Measurements from ENCODE around the gene DPP6. TPM values are rescaled to one million over a fixed set of nuclear protein-coding genes. Genes with fewer than 3 reads are reported as not detected.

DPP6 gene
- polyA plus RNA-seq, 1 of the 3 experiments (the other 2 are of a cell fraction): not detected

- no peak for TF ChIP-seq REST (IDR thresholded peaks at IDR 0.05; ENCODE audit: low read depth, low read length)
These were observed 595.4 kb downstream of the DPP6 start (continued) for GRCh38 chr7:154647625-154648024.

GRCh38 chr7:154649015-154649414, 596.8 kb downstream of the DPP6 start:
- H3K9me2 ChIP-seq: no peaks in the 10 kb centered on the region
- no peaks in the 10 kb centered on the region for H3K4me1 ChIP-seq (ENCODE audit: control insufficient read depth in 1 of 2, insufficient read depth in 2 of 2, low read depth in 1 of 2, low read length in 1 of 2)
- no peak overlapping the region for H2AFZ ChIP-seq (ENCODE audit: low read depth)
- DNase-seq: no peak
- H3K36me3 ChIP-seq (replicated peaks in 1 of 2; ENCODE audit: control insufficient read depth in 1 of 2, insufficient read depth in 2 of 2, low read length in 1 of 2): no peaks in the 10 kb centered on the region
- no peaks in the 10 kb centered on the region for H3K27me3 ChIP-seq (ENCODE audit: insufficient read depth)
- no peak for TF ChIP-seq YY1 (IDR thresholded peaks at IDR 0.05; ENCODE audit: low read depth)
- no peak for TF ChIP-seq NFIC (IDR thresholded peaks at IDR 0.05; ENCODE audit: borderline replicate concordance)
- no peak for TF ChIP-seq POLR2AphosphoS5 (IDR thresholded peaks at IDR 0.05; ENCODE audit: low read depth, low read length)
- no peak for TF ChIP-seq CTCF (IDR thresholded peaks at IDR 0.05)
- TF ChIP-seq FOXM1 (IDR thresholded peaks at IDR 0.05; ENCODE audit: low read depth): no peak
- TF ChIP-seq RFX5 (IDR thresholded peaks at IDR 0.05; ENCODE audit: low read length): no peak
- TF ChIP-seq IRF3 (IDR thresholded peaks at IDR 0.05; ENCODE audit: low read depth, low read length): no peak
- TF ChIP-seq RXRA (IDR thresholded peaks at IDR 0.05; ENCODE audit: borderline replicate concordance, low read depth): no peak
- no peak for TF ChIP-seq TEAD4 (IDR thresholded peaks at IDR 0.05; ENCODE audit: borderline replicate concordance, insufficient read depth)
- TF ChIP-seq TCF12 (IDR thresholded peaks at IDR 0.05): no peak
- no peak for TF ChIP-seq SIN3A (IDR thresholded peaks at IDR 0.05; ENCODE audit: borderline replicate concordance, low read depth, low read length)
- no peak for TF ChIP-seq GATA2 (CRISPR knock-in tag; IDR thresholded peaks at IDR 0.05)
- no peak for TF ChIP-seq MEF2A (IDR thresholded peaks at IDR 0.05; ENCODE audit: borderline replicate concordance, low read depth)
- TF ChIP-seq TAF1 (IDR thresholded peaks at IDR 0.05; ENCODE audit: borderline replicate concordance, low read depth, low read length): no peak
- TF ChIP-seq PBX3 (IDR thresholded peaks at IDR 0.05): no peak
- no peak for TF ChIP-seq MAX (IDR thresholded peaks at IDR 0.05; ENCODE audit: low read depth)
- no peak for TF ChIP-seq SMC3 (IDR thresholded peaks at IDR 0.05; ENCODE audit: low read depth, low read length)
- no peak for TF ChIP-seq RAD21 (IDR thresholded peaks at IDR 0.05; ENCODE audit: low read length)
- H3K4me2 ChIP-seq: no peak overlapping the region
- H4K20me1 ChIP-seq (ENCODE audit: insufficient read depth): no peaks in the 10 kb centered on the region
- ChIA-PET POLR2A (no interaction called here), CTCF (interaction anchor here (1.5 kb wide), 1 partner anchor 9 kb away, joined by 9 read pairs; no protein-coding TSS in a partner anchor)
- no peaks in the 10 kb centered on the region for H3K79me2 ChIP-seq (ENCODE audit: insufficient read depth)
- H3K4me3 ChIP-seq (ENCODE audit: low read depth in 2 of 2, low read length in 1 of 2): no peak overlapping the region
- H3K27ac ChIP-seq (ENCODE audit: low read depth in 2 of 2, low read length in 1 of 2): no peak overlapping the region
- 33% methylated on average over 5 of the region's 5 CpGs for WGBS (ENCODE audit: low lambda C conversion rate)
- no peak overlapping the region for H3K9ac ChIP-seq
- no peaks in the 10 kb centered on the region for H3F3A ChIP-seq (replicated peaks; ENCODE audit: insufficient read depth)
- H3K9me3 ChIP-seq: no peaks in the 10 kb centered on the region; the same call in 1 of the 2 replicates
